ENCODE measurements around the gene FBN2. TPM values are rescaled to one million over a fixed set of nuclear protein-coding genes. Genes with fewer than 3 reads are reported as not detected.
"Not testable (repeated sequence)": the region's sequence is repeated elsewhere in the genome, so short reads cannot be mapped to it uniquely, and the experiment has no call there.

Gene FBN2
- total RNA-seq, 1 donor from 2014 or later: 21.4 TPM

- no peak for DNase-seq (ENCODE audit: extremely low read depth, low read depth, low spot score)
These were observed 57.0 kb downstream of the FBN2 start for GRCh38 chr5:128480906-128481633.

GRCh38 chr5:128480158-128480557, 57.9 kb downstream of the FBN2 start:
- DNase-seq (ENCODE audit: extremely low read depth, low read depth, low spot score): no peak

- DNase-seq (ENCODE audit: extremely low read depth, low read depth, low spot score): no peak
These were observed 59.4 kb downstream of the FBN2 start for GRCh38 chr5:128478386-128479368.

GRCh38 chr5:128477944-128478343, 60.1 kb downstream of the FBN2 start:
- DNase-seq (ENCODE audit: extremely low read depth, low read depth, low spot score): no peak

- no peak for DNase-seq (ENCODE audit: extremely low read depth, low read depth, low spot score)
These were observed 62.4 kb downstream of the FBN2 start for GRCh38 chr5:128475693-128476092.

- DNase-seq (ENCODE audit: extremely low read depth, low read depth, low spot score): no peak
These were observed 65.1 kb downstream of the FBN2 start for GRCh38 chr5:128472919-128473318.

GRCh38 chr5:128472036-128472435, 66.0 kb downstream of the FBN2 start:
- DNase-seq (ENCODE audit: extremely low read depth, low read depth, low spot score): no peak

- no peak for DNase-seq (ENCODE audit: extremely low read depth, low read depth, low spot score)
These were observed 67.4 kb downstream of the FBN2 start for GRCh38 chr5:128470663-128471062.

GRCh38 chr5:128469912-128470311, 68.1 kb downstream of the FBN2 start:
- DNase-seq (ENCODE audit: extremely low read depth, low read depth, low spot score): no peak

GRCh38 chr5:128466980-128467379, 71.1 kb downstream of the FBN2 start:
- DNase-seq (ENCODE audit: extremely low read depth, low read depth, low spot score): no peak

- no peak for DNase-seq (ENCODE audit: extremely low read depth, low read depth, low spot score)
These were observed 71.5 kb downstream of the FBN2 start for GRCh38 chr5:128466554-128466953.

- DNase-seq (ENCODE audit: extremely low read depth, low read depth, low spot score): no peak
These were observed 73.4 kb downstream of the FBN2 start for GRCh38 chr5:128464596-128464995.

GRCh38 chr5:128462330-128462729, 75.7 kb downstream of the FBN2 start:
- no peak for DNase-seq (ENCODE audit: extremely low read depth, low read depth, low spot score)

GRCh38 chr5:128457147-128457915, 80.7 kb downstream of the FBN2 start:
- DNase-seq (ENCODE audit: extremely low read depth, low read depth, low spot score): not testable (repeated sequence)

- no peak for DNase-seq (ENCODE audit: extremely low read depth, low read depth, low spot score)
These were observed 82.1 kb downstream of the FBN2 start for GRCh38 chr5:128455841-128456361.

GRCh38 chr5:128453121-128453520, 84.9 kb downstream of the FBN2 start:
- no peak for DNase-seq (ENCODE audit: extremely low read depth, low read depth, low spot score)

GRCh38 chr5:128447224-128447623, 90.8 kb downstream of the FBN2 start:
- not testable (repeated sequence) for DNase-seq (ENCODE audit: extremely low read depth, low read depth, low spot score)

- no peak for DNase-seq (ENCODE audit: extremely low read depth, low read depth, low spot score)
These were observed 96.1 kb downstream of the FBN2 start for GRCh38 chr5:128441941-128442350.

GRCh38 chr5:128441165-128441564, 96.9 kb downstream of the FBN2 start:
- DNase-seq (ENCODE audit: extremely low read depth, low read depth, low spot score): no peak

- peak; percentile 18 for DNase-seq (ENCODE audit: extremely low read depth, low read depth, low spot score)
These were observed 101.3 kb downstream of the FBN2 start for GRCh38 chr5:128436749-128437188.

- DNase-seq (ENCODE audit: extremely low read depth, low read depth, low spot score): no peak
These were observed 102.2 kb downstream of the FBN2 start for GRCh38 chr5:128435861-128436260.

Data from glomerular endothelial cell (primary cell).